B cell (primary cell): ENCODE measurements around the gene TRIO. TPM values are rescaled to one million over a fixed set of nuclear protein-coding genes. Genes with fewer than 3 reads are reported as not detected.

Experiments
- ATAC-seq: fragments of 200-7000 bp; cut with Tn5 transposase; one replicate; pipeline ENCODE4 v1.10.0; 2021; ENCODE audit warnings: low read depth, mild to moderate bottlenecking, moderate number of reproducible peaks, moderate library complexity
- CTCF ChIA-PET: fragments of 350-600 bp; sonication (Branson Sonifier 250); formaldehyde crosslinking; loops from one replicate; lab custom pipeline; 2021; ENCODE audit warnings: antibody characterized with exemption, inconsistent platforms; lab: Charles Lee
- POLR2A ChIA-PET: fragments of 350-600 bp; sonication (Branson Sonifier 250); formaldehyde crosslinking; loops from one replicate; lab custom pipeline; 2021; ENCODE audit warnings: antibody characterized with exemption; lab: Charles Lee
- DNase-seq: peaks from one replicate; pipeline ENCODE4 v3.0.0; 2013
- H2AFZ ChIP-seq: 2 replicates; pipeline ENCODE4 v1.6.1; 2012; ENCODE audit warnings: mild to moderate bottlenecking, low read depth, low read length; ENCODE audit not compliant: insufficient read depth, poor library complexity, severe bottlenecking
- H3K27ac ChIP-seq, 2 donors: 1 replicate in 1 of 2; 2 replicates in 1 of 2; pipeline ENCODE4 v1.5.1; 2012 to 2013; ENCODE audit warnings: low read length in 2 of 2, mild to moderate bottlenecking in 2 of 2, moderate library complexity in 1 of 2
- H3K27me3 ChIP-seq, 4 experiments: fragments of 200-600 bp in 1 of 4; sonication (generic) in 1 of 4; replicated peaks in 1 of 4; 1 replicate in 2 of 4; 2 replicates in 2 of 4; pipeline versions ENCODE4 v1.6.1 to v1.7.0; 2013 to 2016; ENCODE audit warnings: low read length in 3 of 4, mild to moderate bottlenecking in 2 of 4, mixed read lengths in 1 of 4, moderate library complexity in 1 of 4; ENCODE audit not compliant: insufficient read depth in 4 of 4, control insufficient read depth in 3 of 4; ENCODE audit errors: control extremely low read depth in 1 of 4
- H3K36me3 ChIP-seq, 2 experiments: replicated peaks in 1 of 2; 1 replicate in 1 of 2; 2 replicates in 1 of 2; pipeline versions ENCODE4 v1.6.1 to v1.7.1; 2013; ENCODE audit warnings: low read length in 1 of 2; ENCODE audit not compliant: insufficient read depth in 2 of 2, control insufficient read depth in 1 of 2; ENCODE audit errors: control extremely low read depth in 1 of 2, extremely low read depth in 1 of 2
- H3K4me1 ChIP-seq, 2 donors: fragments of 200-600 bp in 1 of 2; sonication (generic) in 1 of 2; 1 replicate in 1 of 2; 2 replicates in 1 of 2; pipeline versions ENCODE4 v1.5.1 to v1.6.1; 2013 to 2017; ENCODE audit warnings: low read length in 2 of 2; ENCODE audit not compliant: control insufficient read depth in 2 of 2, insufficient read depth in 2 of 2
- H3K4me2 ChIP-seq: replicated peaks from 2 replicates; pipeline ENCODE3; 2012; ENCODE audit warnings: mild to moderate bottlenecking, low read depth, low read length; ENCODE audit not compliant: poor library complexity, severe bottlenecking
- H3K4me3 ChIP-seq, 5 experiments: fragments of 200-600 bp in 1 of 5; sonication (generic) in 1 of 5; 1 replicate in 3 of 5; 2 replicates in 2 of 5; pipeline versions ENCODE4 v1.5.1 to v1.7.0; 2011 to 2016; ENCODE audit warnings: low read length in 4 of 5, mild to moderate bottlenecking in 4 of 5, low read depth in 2 of 5, control low read depth in 1 of 5, moderate library complexity in 1 of 5; ENCODE audit not compliant: insufficient read depth in 1 of 5; ENCODE audit errors: control extremely low read depth in 1 of 5, extremely low read depth in 1 of 5
- H3K79me2 ChIP-seq: fragments of 200-600 bp; sonication (generic); one replicate; pipeline ENCODE4 v1.6.0; 2016; ENCODE audit warnings: low read length; ENCODE audit not compliant: control insufficient read depth, insufficient read depth
- H3K9ac ChIP-seq: fragments of 200-600 bp; sonication (generic); 2 replicates; pipeline ENCODE4 v1.6.1; 2017; ENCODE audit warnings: mild to moderate bottlenecking, low read length, moderate library complexity
- H3K9me3 ChIP-seq, 3 donors: one replicate each; pipeline versions ENCODE4 v1.6.1 to v1.7.1; 2013; ENCODE audit warnings: low read length in 2 of 3; ENCODE audit not compliant: control insufficient read depth in 2 of 3, insufficient read depth in 1 of 3; ENCODE audit errors: control extremely low read depth in 1 of 3
- H4K20me1 ChIP-seq: 2 replicates; pipeline ENCODE4 v1.6.0; 2012; ENCODE audit warnings: mild to moderate bottlenecking, low read length; ENCODE audit not compliant: insufficient read depth, control insufficient read depth, poor library complexity, severe bottlenecking
- H3K27ac Mint-ChIP-seq: one replicate; pipeline ENCODE4 v1.8.0; 2021; ENCODE audit warnings: mixed read lengths
- H3K27me3 Mint-ChIP-seq: one replicate; pipeline ENCODE4 v1.8.0; 2021; ENCODE audit warnings: mixed read lengths
- H3K4me1 Mint-ChIP-seq: one replicate; pipeline ENCODE4 v1.8.0; 2021; ENCODE audit warnings: mixed read lengths
- H3K4me3 Mint-ChIP-seq: one replicate; pipeline ENCODE4 v1.8.0; 2021; ENCODE audit warnings: mixed read lengths
- H3K9me3 Mint-ChIP-seq: one replicate; pipeline ENCODE4 v1.8.0; 2022; ENCODE audit warnings: mixed read lengths; ENCODE audit not compliant: insufficient read depth
- WGBS: methylation state at CpG from one replicate; pipeline ENCODE4 v1.1.5; 2013; ENCODE audit warnings: missing lambda C conversion rate; ENCODE audit not compliant: insufficient coverage; 5-methylcytosine and 5-hydroxymethylcytosine counted together
- intact Hi-C: fragments of 100-400 bp; cut with micrococcal nuclease; formaldehyde crosslinking; loops from one replicate; pipeline ENCODE4 v1.10.0; 2022
- polyA plus RNA-seq: library from polyadenylated mRNA; depleted of rRNA; stranded (reverse); fragments of >200 nt; gene quantifications from 2 replicates; pipeline ENCODE4 v1.2.3, GENCODE V29; 2012
- total RNA-seq, 2 donors: library from RNA; stranded (reverse); fragments of 120-200 nt in 1 of 2; gene quantifications; 1 replicate in 1 of 2; 2 replicates in 1 of 2; pipeline versions ENCODE4 v1.2.3 to v1.2.4, GENCODE V29; 2013 to 2022
- TF ChIP-seq, protein P1 (sequence below): fragments of 200-600 bp; IDR thresholded peaks from one replicate; pipeline ENCODE4 v1.8.0; 2022; ENCODE audit warnings: antibody characterized with exemption, mild to moderate bottlenecking

TRIO gene
- total and polyA plus RNA-seq, 2 donors (not counting 1 experiment from before 2014, with no cell fraction given) = 90.5 to 479 TPM

DNA sequence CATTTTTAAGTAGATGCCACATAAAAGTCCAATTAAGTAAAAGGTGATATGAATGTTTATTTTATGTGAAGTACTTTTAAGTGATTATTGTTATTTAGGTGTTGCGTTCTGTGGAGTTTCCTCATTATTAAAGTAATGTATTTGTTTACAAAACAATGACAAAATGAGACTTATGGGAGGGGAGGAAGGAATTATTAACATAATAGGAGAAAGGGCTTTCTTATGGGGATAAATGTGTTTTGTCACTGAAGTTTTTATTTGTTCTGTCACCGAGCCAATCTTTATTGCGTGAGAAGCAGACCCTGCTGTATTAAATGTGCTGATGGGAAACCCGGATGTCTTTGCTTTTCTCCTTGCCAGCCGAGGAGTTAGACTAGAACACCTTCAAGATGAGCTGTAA lies 44.5 kb downstream of the TRIO start:
- H3K27me3 ChIP-seq = no peaks in the 10 kb centered on the region
- H3K79me2 ChIP-seq = peaks cover 93% of the 10 kb centered on the region
- Mint-ChIP-seq H3K4me1 (peaks cover 85% of the 10 kb centered on the region), H3K27ac (peak overlapping the region; percentile 4), H3K4me3 (no peak overlapping the region), H3K27me3 (no peaks in the 10 kb centered on the region), H3K9me3 (no peaks in the 10 kb centered on the region)
- POLR2A ChIA-PET = no interaction called here
- H3K9ac ChIP-seq = no peak overlapping the region
- peaks cover 21 to 34% of the 10 kb centered on the region in 2 donors for H3K4me1 ChIP-seq
- no peak for DNase-seq
- WGBS = 96% methylated on average over 3 of the region's 5 CpGs
- no peak for ATAC-seq
- no peak overlapping the region for H3K27ac ChIP-seq
- no peak overlapping the region for H2AFZ ChIP-seq
- no peak overlapping the region for H3K4me2 ChIP-seq
- H3K36me3 ChIP-seq = no peaks in the 10 kb centered on the region
- TF ChIP-seq, protein P1, sequence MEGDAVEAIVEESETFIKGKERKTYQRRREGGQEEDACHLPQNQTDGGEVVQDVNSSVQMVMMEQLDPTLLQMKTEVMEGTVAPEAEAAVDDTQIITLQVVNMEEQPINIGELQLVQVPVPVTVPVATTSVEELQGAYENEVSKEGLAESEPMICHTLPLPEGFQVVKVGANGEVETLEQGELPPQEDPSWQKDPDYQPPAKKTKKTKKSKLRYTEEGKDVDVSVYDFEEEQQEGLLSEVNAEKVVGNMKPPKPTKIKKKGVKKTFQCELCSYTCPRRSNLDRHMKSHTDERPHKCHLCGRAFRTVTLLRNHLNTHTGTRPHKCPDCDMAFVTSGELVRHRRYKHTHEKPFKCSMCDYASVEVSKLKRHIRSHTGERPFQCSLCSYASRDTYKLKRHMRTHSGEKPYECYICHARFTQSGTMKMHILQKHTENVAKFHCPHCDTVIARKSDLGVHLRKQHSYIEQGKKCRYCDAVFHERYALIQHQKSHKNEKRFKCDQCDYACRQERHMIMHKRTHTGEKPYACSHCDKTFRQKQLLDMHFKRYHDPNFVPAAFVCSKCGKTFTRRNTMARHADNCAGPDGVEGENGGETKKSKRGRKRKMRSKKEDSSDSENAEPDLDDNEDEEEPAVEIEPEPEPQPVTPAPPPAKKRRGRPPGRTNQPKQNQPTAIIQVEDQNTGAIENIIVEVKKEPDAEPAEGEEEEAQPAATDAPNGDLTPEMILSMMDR = no peak
- H3K4me3 ChIP-seq = no peak overlapping the region
- intact Hi-C loops = loop anchor here (1.0 to 5.0 kb wide), 2 partner anchors 10 to 40 kb away; no protein-coding TSS in a partner anchor
- peaks cover 49% of the 10 kb centered on the region for H4K20me1 ChIP-seq
- H3K9me3 ChIP-seq = no peaks in the 10 kb centered on the region
- CTCF ChIA-PET = no interaction called here

DNA sequence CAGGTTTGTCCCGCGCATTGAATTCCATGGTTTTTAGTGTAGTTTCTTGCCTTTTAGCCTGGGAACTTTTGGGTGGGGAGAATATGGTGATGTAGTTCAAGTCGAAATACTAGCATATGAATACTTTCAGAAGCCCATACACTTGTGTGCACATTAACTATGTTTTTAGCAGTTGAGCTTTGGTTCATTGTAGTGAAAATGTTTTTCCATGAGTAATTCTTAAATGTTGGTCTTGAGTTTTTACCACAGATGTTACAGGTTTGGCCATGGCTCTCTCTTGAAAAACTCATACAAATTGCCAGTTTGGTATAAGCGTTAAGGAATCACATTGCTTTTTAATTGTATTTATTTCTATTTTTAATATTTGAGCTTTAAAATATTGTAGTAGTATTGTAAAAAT lies 45.6 kb downstream of the TRIO start:
- no CpG with 5 or more reads among the region's 4 CpGs for WGBS
- Mint-ChIP-seq H3K4me3 (no peak overlapping the region), H3K4me1 (peaks cover 84% of the 10 kb centered on the region), H3K27me3 (no peaks in the 10 kb centered on the region), H3K9me3 (no peaks in the 10 kb centered on the region), H3K27ac (peak overlapping the region; percentile 24)
- H3K4me1 ChIP-seq = peaks cover 21 to 34% of the 10 kb centered on the region in 2 donors
- no peak overlapping the region for H3K9ac ChIP-seq
- no peaks in the 10 kb centered on the region for H3K36me3 ChIP-seq
- ChIA-PET CTCF (interaction anchor here (0.7 to 1.6 kb wide), 2 partner anchors 14 to 80 kb away, joined by 3 to 4 read pairs; no protein-coding TSS in a partner anchor), POLR2A (no interaction called here)
- H3K27ac ChIP-seq = no peak overlapping the region
- intact Hi-C loops = loop anchor here (5.0 kb wide), 1 partner anchor 41 kb away; no protein-coding TSS in a partner anchor
- no peaks in the 10 kb centered on the region for H3K27me3 ChIP-seq
- ATAC-seq = no peak
- no peaks in the 10 kb centered on the region for H3K9me3 ChIP-seq
- no peak overlapping the region for H3K4me3 ChIP-seq
- peaks cover 44% of the 10 kb centered on the region for H4K20me1 ChIP-seq
- DNase-seq = no peak
- H2AFZ ChIP-seq = no peak overlapping the region
- H3K79me2 ChIP-seq = peaks cover 93% of the 10 kb centered on the region
- TF ChIP-seq, protein P1 = no peak
- H3K4me2 ChIP-seq = no peak overlapping the region
